HCT116 (cell line): ENCODE results near the gene CCDC85B. TPM values are rescaled to one million over a fixed set of nuclear protein-coding genes. Genes with fewer than 3 reads are reported as not detected.

Source experiments
- ATAC-seq: fragments of 200-7000 bp; cut with Tn5 transposase; 2 replicates; pipeline ENCODE4 v1.9.1; 2020; ENCODE audit warnings: mild to moderate bottlenecking, moderate library complexity
- BruUV-seq: library from RNA; stranded (reverse); fragments of 400-500 nt; replicated peaks from 2 replicates; lab custom pipeline; 2021; lab: Mats Ljungman, UMichigan
- CTCF ChIA-PET: fragments of 300-600 bp; sonication (Branson Sonifier 250); formaldehyde crosslinking; loops from one replicate; lab custom pipeline; 2021; ENCODE audit warnings: antibody characterized with exemption; lab: Charles Lee
- POLR2A ChIA-PET: fragments of 300-600, 350-600 bp; sonication (Branson Sonifier 250); formaldehyde crosslinking; loops from one replicate; lab custom pipeline; 2021; ENCODE audit warnings: antibody characterized with exemption; lab: Charles Lee
- RAD21 ChIA-PET, 2 experiments: fragments of 300-600 bp; sonication (Branson Sonifier 250); formaldehyde crosslinking; loops; one replicate each; lab custom pipeline; 2023; ENCODE audit warnings: low total read pairs in 2 of 2; ENCODE audit not compliant: uncharacterized antibody in 2 of 2, unreplicated experiment in 2 of 2, low non-redundant PET in 1 of 2; lab: Charles Lee
- DNase-seq: peaks from one replicate; pipeline ENCODE4 v3.0.0-alpha.2; 2010; ENCODE audit warnings: low read depth, low spot score
- H2AFZ ChIP-seq: fragments of 200-600 bp; shearing (Covaris generic), sonication (generic); 2 replicates; pipeline ENCODE4 v1.6.1; 2017; ENCODE audit warnings: low read depth, mixed run types, mixed read lengths, antibody characterized with exemption, low read length; ENCODE audit not compliant: poor library complexity, severe bottlenecking
- H3K27ac ChIP-seq: 2 replicates; pipeline ENCODE4 v1.5.1; 2012; ENCODE audit warnings: low read depth, low read length
- H3K27me3 ChIP-seq: fragments of 200-600 bp; sonication (generic); 2 replicates; pipeline ENCODE4 v1.6.1; 2016; ENCODE audit warnings: mixed run types, low read length, mixed read lengths; ENCODE audit not compliant: insufficient read depth
- H3K36me3 ChIP-seq, 2 experiments: fragments of 200-500 bp in 1 of 2; fragments of 200-600 bp in 1 of 2; sonication (Bioruptor generic) in 1 of 2; sonication (generic) in 1 of 2; 2 replicates each; pipeline versions ENCODE4 v1.5.1 to v1.6.1; 2014 to 2016; ENCODE audit warnings: low read length in 2 of 2, inconsistent platforms in 1 of 2, mixed read lengths in 1 of 2, mixed run types in 1 of 2; ENCODE audit not compliant: insufficient read depth in 2 of 2, control insufficient read depth in 1 of 2
- H3K4me1 ChIP-seq, 2 experiments: fragments of 200-600 bp in 1 of 2; sonication (generic) in 1 of 2; 2 replicates each; pipeline versions ENCODE4 v1.5.1 to v1.6.1; 2012 to 2017; ENCODE audit warnings: low read length in 2 of 2, inconsistent platforms in 1 of 2, mild to moderate bottlenecking in 1 of 2, mixed read lengths in 1 of 2, mixed run types in 1 of 2, moderate library complexity in 1 of 2; ENCODE audit not compliant: insufficient read depth in 2 of 2, control insufficient read depth in 1 of 2
- H3K4me2 ChIP-seq: fragments of 200-600 bp; sonication (generic); 2 replicates; pipeline ENCODE4 v1.6.1; 2017; ENCODE audit warnings: mixed run types, low read length, mixed read lengths
- H3K4me3 ChIP-seq, 2 experiments: fragments of 200-600 bp in 1 of 2; sonication (generic) in 1 of 2; replicated peaks in 1 of 2; 2 replicates each; pipeline ENCODE4 v1.5.1; 2011 to 2016; ENCODE audit warnings: low read length in 2 of 2, control low read depth in 1 of 2, low read depth in 1 of 2, mild to moderate bottlenecking in 1 of 2, mixed read lengths in 1 of 2, mixed run types in 1 of 2
- H3K79me2 ChIP-seq: fragments of 200-600 bp; sonication (generic); 2 replicates; pipeline ENCODE4 v1.6.1; 2017; ENCODE audit warnings: mild to moderate bottlenecking, mixed run types, low read length, moderate library complexity, mixed read lengths; ENCODE audit not compliant: insufficient read depth
- H3K9ac ChIP-seq: fragments of 200-600 bp; sonication (generic); 2 replicates; pipeline ENCODE4 v1.6.1; 2016; ENCODE audit warnings: low read length, mixed read lengths
- H3K9me2 ChIP-seq: fragments of 200-600 bp; sonication (generic), shearing (Covaris generic); 2 replicates; pipeline ENCODE4 v1.6.1; 2017; ENCODE audit warnings: mixed run types, mild to moderate bottlenecking, moderate library complexity; ENCODE audit not compliant: insufficient read depth
- H3K9me3 ChIP-seq, 2 experiments: fragments of 200-500 bp in 1 of 2; fragments of 200-600 bp in 1 of 2; sonication (Bioruptor generic) in 1 of 2; sonication (generic) in 1 of 2; 2 replicates each; pipeline ENCODE4 v1.6.1; 2014 to 2017; ENCODE audit warnings: low read length in 2 of 2, mixed read lengths in 2 of 2, inconsistent platforms in 1 of 2, low read depth in 1 of 2, mild to moderate bottlenecking in 1 of 2, mixed run types in 1 of 2, moderate library complexity in 1 of 2; ENCODE audit not compliant: control insufficient read depth in 1 of 2, insufficient read depth in 1 of 2
- H4K20me1 ChIP-seq: fragments of 200-600 bp; sonication (generic), shearing (Covaris generic); 2 replicates; pipeline ENCODE4 v1.6.1; 2017; ENCODE audit warnings: mixed run types, mild to moderate bottlenecking, moderate library complexity; ENCODE audit not compliant: insufficient read depth
- EZH2phosphoT487 ChIP-seq: fragments of 200-600 bp; IDR thresholded peaks from 2 replicates; pipeline ENCODE4 v1.6.1; 2018; ENCODE audit warnings: antibody characterized with exemption, borderline replicate concordance
- FOSL1 ChIP-seq: IDR thresholded peaks from 2 replicates; pipeline ENCODE4 v1.6.1; 2012; ENCODE audit warnings: low read depth
- RAD21 ChIP-seq: IDR thresholded peaks from 2 replicates; pipeline ENCODE4 v1.6.1; 2012; ENCODE audit warnings: low read depth, mild to moderate bottlenecking
- YY1 ChIP-seq: IDR thresholded peaks from 2 replicates; pipeline ENCODE4 v1.6.1; 2011; ENCODE audit warnings: low read length, low read depth, moderate library complexity, mild to moderate bottlenecking; ENCODE audit not compliant: insufficient replicate concordance; ENCODE audit errors: extremely low read depth
- ZBTB33 ChIP-seq: IDR thresholded peaks from 2 replicates; pipeline ENCODE4 v1.6.1; 2011; ENCODE audit warnings: mild to moderate bottlenecking, low read length, moderate library complexity; ENCODE audit not compliant: insufficient replicate concordance; ENCODE audit errors: extremely low read depth
- ZFX ChIP-seq: fragments of 450-650 bp; IDR thresholded peaks from 2 replicates; pipeline ENCODE4 v1.6.1; 2017
- intact Hi-C: fragments of 100-400 bp; cut with micrococcal nuclease; formaldehyde crosslinking; loops from 2 replicates; pipeline ENCODE4 v1.10.0; 2022
- total RNA-seq: library from RNA; stranded (reverse); gene quantifications from one replicate; pipeline ENCODE4 v1.2.1, GENCODE V29; 2021; ENCODE audit not compliant: unreplicated experiment

Gene CCDC85B
- total RNA-seq, 1 experiment from 2014 or later = 84.3 TPM

GRCh38 chr11:65856689-65857499 is 33.6 kb upstream of the CCDC85B start:
- intact Hi-C loops = no loop called here
- peak overlapping the region; percentile 87 for H3K9ac ChIP-seq
- ChIA-PET POLR2A (interaction anchor here (5.3 kb wide), 1 partner anchor 34 kb away, joined by 84 read pairs; the partner anchor contains the start of genes CCDC85B and FIBP), CTCF (no interaction called here), RAD21 (no interaction called here)
- H3K27me3 ChIP-seq = no peaks in the 10 kb centered on the region
- DNase-seq (no peak), ATAC-seq (peak; percentile 18)
- TF ChIP-seq EZH2phosphoT487 (no peak), ZFX (peak; percentile 84), FOSL1 (no peak)
- peak overlapping the region; percentile 85 to 100 for H3K4me3 ChIP-seq
- H3K9me2 ChIP-seq = no peaks in the 10 kb centered on the region
- H3K9me3 ChIP-seq = no peaks in the 10 kb centered on the region; a peak in 1 of 4 replicates
- peak overlapping the region; percentile 97 for H3K27ac ChIP-seq
- H3K4me1 ChIP-seq = peaks cover 19 to 39% of the 10 kb centered on the region in 2 experiments
- H4K20me1 ChIP-seq = peaks cover 15% of the 10 kb centered on the region; the same call in 1 of the 2 replicates
- H3K36me3 ChIP-seq = peaks cover 31 to 46% of the 10 kb centered on the region in 2 experiments
- no peak overlapping the region for H2AFZ ChIP-seq
- BruUV-seq = no TSS peak
- peaks cover 54% of the 10 kb centered on the region for H3K79me2 ChIP-seq
- H3K4me2 ChIP-seq = peak overlapping the region; percentile 77

- ATAC-seq = no peak; the same call in 1 of the 2 replicates
- H3K4me2 ChIP-seq = peak overlapping the region; percentile 77
- TF ChIP-seq RAD21 (no peak), YY1 (no peak), ZFX (peak; percentile 75), ZBTB33 (no peak)
- TF ChIP-seq, all 23 proteins: peak for 1
- Histone ChIP-seq H3K27me3 (no peaks in the 10 kb centered on the region), H3K9me2 (no peaks in the 10 kb centered on the region), H3K9me3 (no peaks in the 10 kb centered on the region), H3K4me3 (peak overlapping the region; percentile 85 to 100), H3K36me3 (peaks cover 31 to 45% of the 10 kb centered on the region in 2 experiments), H3K27ac (peak overlapping the region; percentile 97), H4K20me1 (peaks cover 15% of the 10 kb centered on the region; the same call in 1 of the 2 replicates), H3K79me2 (peaks cover 59% of the 10 kb centered on the region), H2AFZ (no peak overlapping the region), H3K9ac (peak overlapping the region; percentile 87), H3K4me1 (peaks cover 23 to 44% of the 10 kb centered on the region in 2 experiments)
- DNase-seq = no peak
- RAD21 ChIA-PET = no interaction called here
- POLR2A ChIA-PET = interaction anchor here (0.6 to 5.3 kb wide), 6 partner anchors 9 to 311 kb away, joined by 4 to 84 read pairs (median 8); partner anchors contain the start of genes CCDC85B, FIBP and KAT5
- BruUV-seq = no TSS peak
- intact Hi-C loops = no loop called here
- CTCF ChIA-PET = interaction anchor here (4.3 kb wide), 1 partner anchor 33 kb away, joined by 82 read pairs; the partner anchor contains the start of genes CCDC85B and FIBP
These were observed 33.0 kb upstream of the CCDC85B start for GRCh38 chr11:65857500-65857852.
